Measurements from ENCODE around the gene TRIM27.

Gene TRIM27

GRCh38 chr6:28927846-28928245, 4.1 kb upstream of the TRIM27 start:
- Histone ChIP-seq H4K20me1 (ENCODE audit: insufficient read depth, low read length) (peaks cover under 1% of the 10 kb centered on the region; the same call in 1 of the 2 replicates), H3K4me3 (ENCODE audit: low read depth in 1 of 2, low read length in 2 of 2) (no peak overlapping the region), H3K36me3 (ENCODE audit: insufficient read depth, low read length) (peaks cover 6% of the 10 kb centered on the region; the same call in 1 of the 2 replicates), H3K27me3 (ENCODE audit: insufficient read depth, low read length, poor library complexity) (no peaks in the 10 kb centered on the region), H3K79me2 (ENCODE audit: insufficient read depth, low read length) (peaks cover 13% of the 10 kb centered on the region), H3K4me1 (ENCODE audit: insufficient read depth, low read length) (peaks cover 10% of the 10 kb centered on the region; the same call in 1 of the 2 replicates), H2AFZ (ENCODE audit: low read depth, low read length) (no peak overlapping the region), H3K27ac (ENCODE audit: low read length) (no peak overlapping the region), H3K9ac (ENCODE audit: low read depth, low read length) (no peak overlapping the region), H3K4me2 (ENCODE audit: insufficient read depth, low read length) (no peak overlapping the region), H3K9me3 (ENCODE audit: insufficient read depth, low read length, severe bottlenecking) (no peaks in the 10 kb centered on the region)
- DNase-seq (no peak), ATAC-seq (ENCODE audit: insufficient read depth, low read depth) (no peak)
- TF ChIP-seq CTCF (IDR thresholded peaks at IDR 0.05; ENCODE audit: borderline replicate concordance, extremely low read depth, low read length, poor library complexity, severe bottlenecking) (no peak), EZH2 (IDR thresholded peaks at IDR 0.05; ENCODE audit: borderline replicate concordance, low read depth, low read length, severe bottlenecking) (no peak)

- Histone ChIP-seq H3K27me3 (ENCODE audit: insufficient read depth, low read length, poor library complexity) (no peaks in the 10 kb centered on the region), H2AFZ (ENCODE audit: low read depth, low read length) (peak overlapping the region; percentile 80), H3K4me1 (ENCODE audit: insufficient read depth, low read length) (peaks cover 46% of the 10 kb centered on the region), H3K36me3 (ENCODE audit: insufficient read depth, low read length) (peaks cover 52% of the 10 kb centered on the region), H3K9me3 (ENCODE audit: insufficient read depth, low read length, severe bottlenecking) (no peaks in the 10 kb centered on the region), H3K4me3 (ENCODE audit: low read depth in 1 of 2, low read length in 2 of 2) (peak overlapping the region; percentile 82 to 95), H3K9ac (ENCODE audit: low read depth, low read length) (peak overlapping the region; percentile 97), H3K27ac (ENCODE audit: low read length) (peak overlapping the region; percentile 96), H4K20me1 (ENCODE audit: insufficient read depth, low read length) (peaks cover 30% of the 10 kb centered on the region), H3K4me2 (ENCODE audit: insufficient read depth, low read length) (peak overlapping the region; percentile 91), H3K79me2 (ENCODE audit: insufficient read depth, low read length) (peaks cover 58% of the 10 kb centered on the region)
- ATAC-seq (ENCODE audit: insufficient read depth, low read depth) (peak; percentile 40), DNase-seq (peak; percentile 55)
- TF ChIP-seq EZH2 (IDR thresholded peaks at IDR 0.05; ENCODE audit: borderline replicate concordance, low read depth, low read length, severe bottlenecking) (no peak), CTCF (IDR thresholded peaks at IDR 0.05; ENCODE audit: borderline replicate concordance, extremely low read depth, low read length, poor library complexity, severe bottlenecking) (no peak)
Measured at GRCh38 chr6:28922821-28923317, 916 bp downstream of the TRIM27 start.

GRCh38 chr6:28922004-28922820, 1.6 kb downstream of the TRIM27 start:
- peak overlapping the region; percentile 97 for H3K9ac ChIP-seq (ENCODE audit: low read depth, low read length)
- peak overlapping the region; percentile 96 for H3K27ac ChIP-seq (ENCODE audit: low read length)
- H3K4me1 ChIP-seq (ENCODE audit: insufficient read depth, low read length), result peaks cover 46% of the 10 kb centered on the region
- H3K79me2 ChIP-seq (ENCODE audit: insufficient read depth, low read length), result peaks cover 62% of the 10 kb centered on the region
- peak overlapping the region; percentile 80; the same call in 1 of the 2 replicates for H2AFZ ChIP-seq (ENCODE audit: low read depth, low read length)
- peak overlapping the region; percentile 91 for H3K4me2 ChIP-seq (ENCODE audit: insufficient read depth, low read length)
- TF ChIP-seq EZH2 (IDR thresholded peaks at IDR 0.05; ENCODE audit: borderline replicate concordance, low read depth, low read length, severe bottlenecking) (no peak), CTCF (IDR thresholded peaks at IDR 0.05; ENCODE audit: borderline replicate concordance, extremely low read depth, low read length, poor library complexity, severe bottlenecking) (no peak)
- peaks cover 30% of the 10 kb centered on the region for H4K20me1 ChIP-seq (ENCODE audit: insufficient read depth, low read length)
- DNase-seq (no peak), ATAC-seq (ENCODE audit: insufficient read depth, low read depth) (no peak)
- H3K36me3 ChIP-seq (ENCODE audit: insufficient read depth, low read length), result peaks cover 57% of the 10 kb centered on the region
- no peaks in the 10 kb centered on the region for H3K27me3 ChIP-seq (ENCODE audit: insufficient read depth, low read length, poor library complexity)
- no peaks in the 10 kb centered on the region for H3K9me3 ChIP-seq (ENCODE audit: insufficient read depth, low read length, severe bottlenecking)
- H3K4me3 ChIP-seq (ENCODE audit: low read depth in 1 of 2, low read length in 2 of 2), result peak overlapping the region; percentile 82 to 95
